HG02870 (cell line): ENCODE measurements around the gene PLEKHO2.
A peak's percentile ranks its signal among the peaks of the same experiment; 100 is the strongest.

Source experiments
- ATAC-seq: cut with Tn5 transposase; IDR thresholded peaks from one replicate; pipeline ENCODE4 v1.9.1; 2021; ENCODE audit warnings: mild to moderate bottlenecking, moderate library complexity; ENCODE audit not compliant: unreplicated experiment

PLEKHO2 gene

DNA sequence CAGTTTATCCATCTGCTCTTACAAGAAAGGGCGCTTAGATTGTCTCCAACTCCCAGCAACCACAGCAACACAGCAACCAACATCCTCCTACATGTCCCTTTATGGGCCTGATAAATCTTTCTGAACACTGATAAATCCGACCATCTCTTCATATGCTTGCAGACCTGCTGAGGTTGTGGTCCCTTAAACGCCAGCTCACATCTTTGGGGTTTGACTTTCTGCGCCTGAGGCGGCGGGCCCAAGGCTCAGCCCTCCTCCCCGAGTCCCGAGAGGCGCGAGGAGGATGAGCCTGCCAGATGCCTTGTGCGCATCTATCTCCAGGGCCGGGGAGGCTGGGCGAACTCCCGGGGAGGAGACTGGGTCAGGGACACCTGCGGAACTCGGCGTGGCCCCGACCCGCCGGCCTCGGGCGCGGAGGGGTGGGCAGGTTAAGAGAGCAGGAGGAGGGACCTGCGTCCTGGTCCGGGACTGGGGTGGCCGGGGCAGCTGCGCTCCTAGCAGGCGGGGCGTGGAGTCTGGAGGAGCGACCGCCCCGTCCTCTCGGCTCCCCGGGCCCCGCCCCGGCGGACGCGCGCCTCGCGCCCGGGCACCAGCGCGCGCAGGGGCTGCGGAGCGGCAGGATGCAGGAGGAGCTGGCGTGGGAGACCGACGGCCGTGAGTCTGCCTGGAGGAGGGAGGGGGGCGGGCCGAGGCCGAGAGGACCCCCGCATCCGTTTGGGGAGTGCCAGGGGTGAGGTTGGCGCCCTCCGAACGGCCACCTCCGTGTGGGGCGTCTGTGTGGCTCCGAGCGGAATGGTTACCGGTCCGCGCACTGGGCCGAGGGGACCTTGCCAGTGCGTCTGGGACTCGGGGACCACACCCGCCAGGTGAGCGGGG, 69.8 kb downstream of the PLEKHO2 start, which contains the start of gene ANKDD1A:
TSS of gene ANKDD1A (plus strand) at position 592 of the 876 bp plus-strand sequence. CDS start at position 621, 29 bp downstream.
- ATAC-seq, result peak; percentile 54

DNA sequence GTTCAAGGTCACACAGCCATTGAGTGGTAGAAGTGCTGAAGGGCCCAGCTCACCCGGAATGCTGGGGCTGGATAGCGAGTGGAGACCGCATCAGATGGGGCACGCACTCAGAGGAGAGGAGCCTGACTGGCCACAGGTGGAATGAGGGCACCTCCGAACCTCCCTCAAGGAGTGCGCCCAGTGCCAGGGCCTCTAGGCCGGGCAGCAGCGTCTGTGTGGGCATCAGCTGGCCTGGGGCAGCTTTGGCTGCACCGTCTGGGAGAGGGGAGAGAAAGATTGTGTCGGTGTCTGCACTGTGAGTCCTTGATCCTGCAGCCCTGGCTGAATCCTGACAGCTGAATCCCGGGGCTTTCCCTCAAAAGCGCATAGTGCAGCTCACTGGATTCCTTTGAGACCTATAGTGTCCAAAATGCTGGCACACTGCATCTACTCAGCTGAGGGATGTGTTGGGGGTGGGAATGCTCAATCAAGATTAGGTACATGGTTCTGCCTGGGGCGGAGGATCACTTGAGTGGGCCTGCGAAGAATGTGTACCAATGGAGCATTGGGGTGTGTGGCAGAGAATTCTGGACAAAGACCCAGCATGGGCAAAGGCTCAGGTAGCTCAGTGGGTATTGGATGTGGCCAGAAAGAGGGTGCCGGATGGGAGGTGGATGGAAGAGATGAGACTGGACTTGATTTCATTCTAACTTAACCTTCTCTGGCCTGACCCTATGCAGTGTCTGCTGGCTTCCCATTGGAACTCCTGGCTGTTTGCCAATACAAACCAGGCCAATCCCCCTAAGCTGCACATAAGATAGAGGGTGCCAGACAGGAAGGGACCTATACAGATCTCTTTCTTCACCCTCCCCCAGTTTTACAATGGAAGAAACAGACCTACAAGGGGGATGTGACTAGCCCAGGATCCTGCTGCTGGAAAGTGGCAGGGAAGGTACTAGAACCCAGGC, 70.9 kb downstream of the PLEKHO2 start:
- ATAC-seq, result no peak

DNA sequence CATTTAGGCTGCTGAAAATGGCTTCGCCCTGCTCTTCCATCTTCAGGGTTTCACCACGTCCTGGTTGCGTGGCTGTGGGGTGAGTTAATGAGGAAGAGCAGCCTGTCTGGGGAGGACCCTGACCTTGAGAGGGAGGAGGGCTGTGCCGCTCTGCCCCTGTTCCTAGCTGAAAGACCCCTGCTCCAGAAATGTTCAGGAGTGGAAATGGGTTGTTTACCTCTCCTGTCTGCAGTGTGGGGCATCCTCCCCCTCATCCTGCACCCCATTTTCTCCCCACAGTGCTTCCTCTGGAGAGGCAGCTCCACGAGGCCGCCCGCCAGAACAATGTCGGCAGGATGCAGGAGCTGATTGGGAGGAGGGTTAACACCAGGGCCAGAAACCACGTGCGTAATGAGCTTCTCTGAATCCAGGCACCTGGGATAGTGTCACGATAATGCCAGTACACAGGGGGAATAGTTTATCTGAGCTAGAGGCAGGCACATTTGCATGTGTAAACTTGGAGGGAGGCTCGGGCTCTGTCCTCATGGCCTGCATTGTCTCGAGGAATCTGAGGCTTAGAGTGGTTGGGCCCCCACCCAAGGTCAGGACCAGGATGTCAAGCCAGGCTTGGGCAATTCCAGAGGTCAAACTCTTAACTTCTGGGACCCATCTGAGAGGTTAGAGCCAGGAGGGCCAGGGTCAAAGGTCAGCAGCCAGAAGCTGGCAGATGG, 74.0 kb downstream of the PLEKHO2 start:
- no peak for ATAC-seq

DNA sequence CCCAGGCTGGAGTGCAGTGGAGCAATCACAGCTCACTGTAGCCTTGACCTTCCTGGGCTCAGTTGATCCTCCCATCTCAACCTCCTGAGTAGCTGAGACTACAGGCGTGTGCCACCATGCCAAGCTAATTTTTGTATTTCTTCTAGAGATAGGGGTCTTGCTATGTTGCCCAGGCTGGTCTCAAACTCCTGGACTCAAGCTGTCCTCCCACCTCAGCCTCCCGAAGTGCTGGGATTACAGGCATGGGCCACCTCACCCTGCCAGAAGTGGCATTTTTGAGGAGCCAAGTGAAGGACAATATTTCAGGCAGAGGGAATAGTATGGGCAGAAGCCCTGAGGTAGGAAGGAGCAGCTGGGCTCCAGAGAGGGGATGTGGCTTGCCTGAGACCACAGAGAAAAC, 74.7 kb downstream of the PLEKHO2 start:
- ATAC-seq, result no peak

DNA sequence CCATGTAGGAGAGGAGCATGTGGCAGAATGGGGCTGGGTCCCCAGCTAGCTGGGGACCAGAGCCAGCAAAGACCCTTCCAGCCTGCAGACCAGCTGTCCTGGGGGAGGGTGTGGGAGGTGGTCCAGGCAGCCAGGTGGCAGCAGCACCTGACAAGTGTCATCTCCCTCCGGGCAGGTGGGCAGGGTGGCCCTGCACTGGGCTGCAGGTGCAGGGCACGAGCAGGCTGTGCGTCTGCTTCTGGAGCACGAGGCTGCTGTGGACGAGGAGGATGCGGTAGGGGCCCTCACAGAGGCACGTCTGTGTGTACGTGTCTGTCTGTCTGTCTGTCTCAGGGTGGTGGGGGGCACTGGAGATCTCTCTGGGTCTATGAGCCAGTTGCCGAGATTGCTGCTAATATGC, 75.5 kb downstream of the PLEKHO2 start:
- ATAC-seq, result no peak
